IMR-90 (cell line): ENCODE measurements around the gene S100Z.

Source experiments
- BHLHE40 ChIP-seq: fragments of 150-350 bp; IDR thresholded peaks from 2 replicates; pipeline ENCODE4 v1.6.1; 2016; ENCODE audit warnings: mild to moderate bottlenecking, low read depth, low read length
- CEBPB ChIP-seq: IDR thresholded peaks from 2 replicates; pipeline ENCODE4 v1.6.1; 2012; ENCODE audit warnings: low read depth, low read length, improper control_type of control experiment
- MAFK ChIP-seq: IDR thresholded peaks from 2 replicates; pipeline ENCODE4 v1.6.1; 2012; ENCODE audit warnings: low read depth, low read length, improper control_type of control experiment
- MXI1 ChIP-seq: IDR thresholded peaks from 2 replicates; pipeline ENCODE4 v1.6.1; 2012; ENCODE audit warnings: low read depth, mild to moderate bottlenecking, low read length, moderate library complexity, borderline replicate concordance
- NFE2L2 ChIP-seq: fragments of 150-350 bp; IDR thresholded peaks from 2 replicates; pipeline ENCODE4 v1.6.1; 2016; ENCODE audit warnings: low read depth, mild to moderate bottlenecking, low read length
- POLR2A ChIP-seq: IDR thresholded peaks from 2 replicates; pipeline ENCODE4 v1.6.1; 2012; ENCODE audit warnings: mild to moderate bottlenecking, low read depth, low read length
- RAD21 ChIP-seq: IDR thresholded peaks from 2 replicates; pipeline ENCODE4 v1.6.1; 2012; ENCODE audit warnings: low read length, improper control_type of control experiment
- RCOR1 ChIP-seq: IDR thresholded peaks from 2 replicates; pipeline ENCODE4 v1.6.1; 2012; ENCODE audit warnings: mild to moderate bottlenecking, low read length, improper control_type of control experiment; ENCODE audit not compliant: insufficient replicate concordance
- RFX5 ChIP-seq: IDR thresholded peaks from 2 replicates; pipeline ENCODE4 v1.8.0; 2012; ENCODE audit warnings: low read depth, mild to moderate bottlenecking, low read length, moderate library complexity
- SMC3 ChIP-seq: fragments of 150-350 bp; IDR thresholded peaks from 2 replicates; pipeline ENCODE4 v1.6.1; 2016; ENCODE audit warnings: low read depth, mild to moderate bottlenecking, antibody characterized with exemption, low read length, moderate library complexity
- TF ChIP-seq, protein P1 (sequence below): conservative IDR thresholded peaks from 2 replicates; pipeline ENCODE4 v1.5.1; 2012; ENCODE audit warnings: mild to moderate bottlenecking, low read depth, low read length, improper control_type of control experiment
- TF ChIP-seq, protein P2 (sequence below): fragments of 150-350 bp; IDR thresholded peaks from 2 replicates; pipeline ENCODE4 v1.6.1; 2017; ENCODE audit warnings: mild to moderate bottlenecking, antibody characterized with exemption, low read length, low read depth

DNA sequence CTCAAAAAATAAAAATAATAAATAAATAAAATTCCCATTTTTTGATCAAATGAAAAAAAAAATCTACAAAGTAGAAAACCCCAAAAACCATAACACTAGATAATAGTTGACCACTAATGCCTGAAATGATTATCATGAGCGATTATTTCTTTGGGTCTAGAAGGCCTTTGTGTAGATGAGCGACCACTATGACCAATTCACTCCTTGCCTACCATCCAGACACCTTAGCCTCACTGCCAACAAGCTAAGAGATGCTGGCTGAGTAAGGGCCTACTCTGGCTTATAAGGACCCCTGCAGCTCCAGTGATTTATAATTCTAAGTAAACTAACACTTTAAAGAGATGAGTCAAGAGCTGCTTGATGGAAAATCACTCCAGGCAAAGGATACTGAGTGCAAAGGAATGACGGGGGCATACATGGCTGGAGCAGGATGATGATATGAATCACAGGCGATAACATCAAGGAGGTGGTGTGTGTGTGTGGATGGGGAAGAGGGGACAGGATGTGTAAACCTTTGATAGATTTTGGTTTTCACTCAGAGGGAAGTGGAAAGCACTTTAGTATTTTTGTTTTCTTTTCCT, 35.7 kb upstream of the S100Z start:
- TF ChIP-seq, protein P1, sequence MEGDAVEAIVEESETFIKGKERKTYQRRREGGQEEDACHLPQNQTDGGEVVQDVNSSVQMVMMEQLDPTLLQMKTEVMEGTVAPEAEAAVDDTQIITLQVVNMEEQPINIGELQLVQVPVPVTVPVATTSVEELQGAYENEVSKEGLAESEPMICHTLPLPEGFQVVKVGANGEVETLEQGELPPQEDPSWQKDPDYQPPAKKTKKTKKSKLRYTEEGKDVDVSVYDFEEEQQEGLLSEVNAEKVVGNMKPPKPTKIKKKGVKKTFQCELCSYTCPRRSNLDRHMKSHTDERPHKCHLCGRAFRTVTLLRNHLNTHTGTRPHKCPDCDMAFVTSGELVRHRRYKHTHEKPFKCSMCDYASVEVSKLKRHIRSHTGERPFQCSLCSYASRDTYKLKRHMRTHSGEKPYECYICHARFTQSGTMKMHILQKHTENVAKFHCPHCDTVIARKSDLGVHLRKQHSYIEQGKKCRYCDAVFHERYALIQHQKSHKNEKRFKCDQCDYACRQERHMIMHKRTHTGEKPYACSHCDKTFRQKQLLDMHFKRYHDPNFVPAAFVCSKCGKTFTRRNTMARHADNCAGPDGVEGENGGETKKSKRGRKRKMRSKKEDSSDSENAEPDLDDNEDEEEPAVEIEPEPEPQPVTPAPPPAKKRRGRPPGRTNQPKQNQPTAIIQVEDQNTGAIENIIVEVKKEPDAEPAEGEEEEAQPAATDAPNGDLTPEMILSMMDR: no peak
- TF ChIP-seq RAD21: peak; percentile 21; the same call in 1 of the 2 replicates
- no peak for TF ChIP-seq MAFK
- TF ChIP-seq POLR2A: peak; percentile 55
- no peak for TF ChIP-seq RFX5
- TF ChIP-seq MXI1: no peak
- TF ChIP-seq SMC3: peak; percentile 22; the same call in 1 of the 2 replicates
- TF ChIP-seq NFE2L2: no peak
- peak; percentile 6; the same call in 1 of the 2 replicates for TF ChIP-seq CEBPB
- TF ChIP-seq, protein P2, sequence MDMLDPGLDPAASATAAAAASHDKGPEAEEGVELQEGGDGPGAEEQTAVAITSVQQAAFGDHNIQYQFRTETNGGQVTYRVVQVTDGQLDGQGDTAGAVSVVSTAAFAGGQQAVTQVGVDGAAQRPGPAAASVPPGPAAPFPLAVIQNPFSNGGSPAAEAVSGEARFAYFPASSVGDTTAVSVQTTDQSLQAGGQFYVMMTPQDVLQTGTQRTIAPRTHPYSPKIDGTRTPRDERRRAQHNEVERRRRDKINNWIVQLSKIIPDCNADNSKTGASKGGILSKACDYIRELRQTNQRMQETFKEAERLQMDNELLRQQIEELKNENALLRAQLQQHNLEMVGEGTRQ: no peak
- no peak for TF ChIP-seq RCOR1
- TF ChIP-seq BHLHE40: peak; percentile 41; the same call in 1 of the 2 replicates
